ENCODE data around the gene TPM1.

Gene TPM1

DNA sequence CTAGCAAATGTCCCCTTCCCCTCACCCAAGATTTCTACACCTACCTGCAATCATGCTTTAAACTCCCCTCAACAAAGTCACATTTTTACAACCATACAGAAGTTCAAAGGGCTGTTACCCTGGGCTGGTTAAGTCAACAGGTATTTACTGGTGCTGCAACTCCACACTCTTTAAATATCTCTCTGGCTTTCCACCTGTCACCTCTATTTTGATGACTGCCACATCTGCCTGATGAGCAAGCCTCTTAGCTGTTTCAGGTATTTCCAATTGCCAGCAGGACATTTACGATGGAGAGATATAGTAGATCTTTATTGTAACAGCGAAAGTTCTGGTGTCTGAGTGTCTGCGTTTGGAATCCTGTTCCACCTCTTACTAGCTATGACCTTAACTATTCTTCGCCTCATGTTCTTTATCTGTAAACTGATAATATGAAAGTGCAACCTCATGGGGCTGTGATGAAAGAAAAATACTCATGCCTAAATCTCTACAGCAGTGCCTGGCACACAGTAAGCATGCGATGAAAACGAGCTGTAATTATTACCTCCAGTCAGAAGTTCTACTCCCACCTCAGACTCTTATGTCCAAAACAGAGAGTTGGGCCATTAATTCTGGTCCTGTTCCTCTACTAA, 44.2 kb upstream of the TPM1 start:
- no peak for DNase-seq
- no peaks in the 10 kb centered on the region for H3K36me3 ChIP-seq (replicated peaks)

DNA sequence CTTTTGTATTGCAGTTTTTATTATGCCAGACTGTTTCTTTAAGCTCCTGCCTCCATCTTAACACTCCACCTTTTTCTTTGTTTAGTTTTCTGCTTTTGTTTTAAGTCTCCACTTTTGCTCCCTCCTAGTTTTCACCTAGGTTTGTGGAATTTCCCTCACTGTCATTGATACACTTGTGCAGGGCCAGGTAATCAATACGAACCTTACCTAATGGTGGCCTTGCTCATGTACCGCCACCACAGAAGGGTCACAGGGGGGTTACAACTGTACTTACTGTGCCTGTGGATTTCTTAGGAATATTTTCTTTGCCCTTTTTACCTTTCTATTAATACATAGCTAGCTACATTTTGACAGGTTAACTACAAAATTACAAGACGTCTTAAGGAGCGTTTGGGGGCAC, 43.4 kb upstream of the TPM1 start:
- no peak overlapping the region for H3K4me3 ChIP-seq (ENCODE audit: low read depth, low read length)
- in situ Hi-C loops (cut with HindIII; ENCODE audit: low pct_ligation_motif_present, low sequenced_read_pairs): no loop called here
- no peak overlapping the region for H3K27ac ChIP-seq
- no peaks in the 10 kb centered on the region for H3K36me3 ChIP-seq (replicated peaks)
- no peak for TF ChIP-seq CTCF (IDR thresholded peaks at IDR 0.05; ENCODE audit: low read depth, low read length, missing control alignments)
- DNase-seq: no peak
- no peaks in the 10 kb centered on the region for H3K27me3 ChIP-seq (replicated peaks)

More for the DNA sequence above, 44.2 kb upstream of the TPM1 start:
- Histone ChIP-seq H3K4me3 (ENCODE audit: low read depth, low read length) (no peak overlapping the region), H3K27me3 (replicated peaks) (no peaks in the 10 kb centered on the region), H3K27ac (no peak overlapping the region)
- in situ Hi-C loops (cut with HindIII; ENCODE audit: low pct_ligation_motif_present, low sequenced_read_pairs): no loop called here
- TF ChIP-seq CTCF (IDR thresholded peaks at IDR 0.05; ENCODE audit: low read depth, low read length, missing control alignments): no peak

GRCh38 chr15:62999923-63000561, 42.5 kb upstream of the TPM1 start:
- in situ Hi-C loops (cut with HindIII; ENCODE audit: low pct_ligation_motif_present, low sequenced_read_pairs): no loop called here
- H3K36me3 ChIP-seq (replicated peaks): no peaks in the 10 kb centered on the region
- no peak for DNase-seq
- no peaks in the 10 kb centered on the region for H3K27me3 ChIP-seq (replicated peaks)
- H3K27ac ChIP-seq: no peak overlapping the region
- no peak overlapping the region for H3K4me3 ChIP-seq (ENCODE audit: low read depth, low read length)
- TF ChIP-seq CTCF (IDR thresholded peaks at IDR 0.05; ENCODE audit: low read depth, low read length, missing control alignments): no peak

- Histone ChIP-seq H3K36me3 (replicated peaks) (no peaks in the 10 kb centered on the region), H3K27me3 (replicated peaks) (no peaks in the 10 kb centered on the region), H3K27ac (no peak overlapping the region), H3K4me3 (ENCODE audit: low read depth, low read length) (no peak overlapping the region)
- in situ Hi-C loops (cut with HindIII; ENCODE audit: low pct_ligation_motif_present, low sequenced_read_pairs): no loop called here
- DNase-seq: no peak
- TF ChIP-seq CTCF (IDR thresholded peaks at IDR 0.05; ENCODE audit: low read depth, low read length, missing control alignments): no peak
These were observed 41.8 kb upstream of the TPM1 start for GRCh38 chr15:63000706-63001105.

DNA sequence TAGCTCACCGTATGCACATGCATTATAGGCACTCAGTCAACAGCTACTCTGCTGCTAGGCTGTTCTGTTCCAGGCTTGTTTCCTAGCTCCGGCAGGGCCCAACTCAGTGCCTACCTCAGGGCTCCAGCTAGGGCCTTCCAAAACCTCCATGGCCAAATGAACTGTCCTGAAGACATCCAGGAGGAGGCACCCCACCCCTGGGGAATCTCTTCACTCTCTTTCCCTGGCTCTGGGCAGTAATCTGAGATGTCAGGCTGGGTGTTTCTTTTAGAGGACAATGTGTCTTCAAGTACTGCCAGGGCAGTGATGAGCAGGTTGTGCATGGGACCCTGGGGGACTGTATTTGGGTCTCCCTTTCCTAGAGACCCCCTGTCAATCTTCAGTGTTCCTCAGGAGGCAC, 38.3 kb upstream of the TPM1 start:
- H3K4me3 ChIP-seq (ENCODE audit: low read depth, low read length): no peak overlapping the region
- no peaks in the 10 kb centered on the region for H3K27me3 ChIP-seq (replicated peaks)
- no peak for DNase-seq
- H3K27ac ChIP-seq: no peak overlapping the region
- in situ Hi-C loops (cut with HindIII; ENCODE audit: low pct_ligation_motif_present, low sequenced_read_pairs): no loop called here
- no peaks in the 10 kb centered on the region for H3K36me3 ChIP-seq (replicated peaks)
- TF ChIP-seq CTCF (IDR thresholded peaks at IDR 0.05; ENCODE audit: low read depth, low read length, missing control alignments): no peak

All from brain microvascular endothelial cell (primary cell).